Endothelial cell of umbilical vein (primary cell): ENCODE results near the gene INSYN2B.

Source experiments
- EZH2 ChIP-seq: IDR thresholded peaks from 2 replicates; pipeline ENCODE4 v1.6.1; 2012; ENCODE audit warnings: borderline replicate concordance, low read depth, mild to moderate bottlenecking, moderate library complexity, low read length, inconsistent platforms; ENCODE audit not compliant: severe bottlenecking
- FOS ChIP-seq: IDR thresholded peaks from 2 replicates; pipeline ENCODE4 v1.6.1; 2011; ENCODE audit warnings: mild to moderate bottlenecking, low read length, moderate library complexity, borderline replicate concordance; ENCODE audit not compliant: insufficient read depth
- JUN ChIP-seq: IDR thresholded peaks from 2 replicates; pipeline ENCODE4 v1.6.1; 2011; ENCODE audit warnings: borderline replicate concordance, low read depth; ENCODE audit not compliant: insufficient read length, insufficient read depth
- POLR2A ChIP-seq: IDR thresholded peaks from 2 replicates; pipeline ENCODE4 v1.6.1; 2012; ENCODE audit warnings: low read depth, mild to moderate bottlenecking, control low read depth, low read length
- TF ChIP-seq, protein P1 (sequence below), 2 donors: IDR thresholded peaks; 1 replicate in 1 of 2; 2 replicates in 1 of 2; pipeline ENCODE4 v1.5.1; 2011; ENCODE audit warnings: low read length in 2 of 2, mild to moderate bottlenecking in 2 of 2, moderate library complexity in 2 of 2, control low read depth in 1 of 2, inconsistent platforms in 1 of 2, low read depth in 1 of 2; ENCODE audit not compliant: insufficient read depth in 1 of 2; ENCODE audit errors: extremely low read depth in 1 of 2

DNA sequence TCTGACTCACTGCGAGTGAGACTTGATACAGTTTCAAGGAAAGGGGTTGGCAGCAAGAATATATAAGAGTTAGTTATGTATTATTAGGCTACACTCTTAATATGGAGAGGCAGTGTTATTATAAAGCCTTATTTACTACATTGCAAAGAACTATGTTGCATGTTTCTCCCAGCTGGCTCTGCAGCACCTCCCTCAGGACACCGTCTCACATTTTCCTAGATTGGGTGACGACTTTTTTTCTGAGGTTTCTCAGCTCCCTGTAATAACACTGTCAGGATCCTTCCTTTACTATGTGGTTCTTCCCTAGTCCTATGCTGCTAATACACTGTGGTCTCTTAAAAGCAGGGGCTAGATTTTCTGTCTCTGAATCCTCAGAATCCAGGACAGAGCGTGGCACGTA, 153.7 kb downstream of the INSYN2B start:
- TF ChIP-seq POLR2A (no peak), FOS (no peak), EZH2 (no peak), JUN (no peak)
- TF ChIP-seq, protein P1, sequence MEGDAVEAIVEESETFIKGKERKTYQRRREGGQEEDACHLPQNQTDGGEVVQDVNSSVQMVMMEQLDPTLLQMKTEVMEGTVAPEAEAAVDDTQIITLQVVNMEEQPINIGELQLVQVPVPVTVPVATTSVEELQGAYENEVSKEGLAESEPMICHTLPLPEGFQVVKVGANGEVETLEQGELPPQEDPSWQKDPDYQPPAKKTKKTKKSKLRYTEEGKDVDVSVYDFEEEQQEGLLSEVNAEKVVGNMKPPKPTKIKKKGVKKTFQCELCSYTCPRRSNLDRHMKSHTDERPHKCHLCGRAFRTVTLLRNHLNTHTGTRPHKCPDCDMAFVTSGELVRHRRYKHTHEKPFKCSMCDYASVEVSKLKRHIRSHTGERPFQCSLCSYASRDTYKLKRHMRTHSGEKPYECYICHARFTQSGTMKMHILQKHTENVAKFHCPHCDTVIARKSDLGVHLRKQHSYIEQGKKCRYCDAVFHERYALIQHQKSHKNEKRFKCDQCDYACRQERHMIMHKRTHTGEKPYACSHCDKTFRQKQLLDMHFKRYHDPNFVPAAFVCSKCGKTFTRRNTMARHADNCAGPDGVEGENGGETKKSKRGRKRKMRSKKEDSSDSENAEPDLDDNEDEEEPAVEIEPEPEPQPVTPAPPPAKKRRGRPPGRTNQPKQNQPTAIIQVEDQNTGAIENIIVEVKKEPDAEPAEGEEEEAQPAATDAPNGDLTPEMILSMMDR (IDR thresholded peaks at IDR 0.05; ENCODE audit: extremely low read depth in 1 of 2, insufficient read depth in 1 of 2, low read depth in 1 of 2, low read length in 2 of 2) = peak; percentile 8 to 10
